Keratinocyte (primary cell): ENCODE data around the gene CCDC158. TPM values are rescaled to one million over a fixed set of nuclear protein-coding genes. Genes with fewer than 3 reads are reported as not detected.

Experiments
- DNase-seq: peaks from one replicate; pipeline ENCODE4 v3.0.0-alpha.2; 2011; ENCODE audit warnings: low read depth, missing footprints, low spot score
- FAIRE-seq: peaks from 2 replicates; lab custom pipeline; 2011; peaks lifted over from hg19 to GRCh38; lab: Jason Lieb, UNC
- H2AFZ ChIP-seq: 2 replicates; pipeline ENCODE4 v1.6.0; 2012; ENCODE audit warnings: low read length, control low read depth, inconsistent platforms; ENCODE audit not compliant: control insufficient read depth
- H3K27ac ChIP-seq: 2 replicates; pipeline ENCODE4 v1.5.1; 2011; ENCODE audit warnings: low read length; ENCODE audit not compliant: control insufficient read depth, insufficient read depth
- H3K27me3 ChIP-seq: 3 replicates; pipeline ENCODE4 v1.6.0; 2011; ENCODE audit warnings: low read length; ENCODE audit not compliant: control insufficient read depth, insufficient read depth; ENCODE audit errors: extremely low read depth
- H3K36me3 ChIP-seq, 2 experiments: 2 replicates in 1 of 2; 3 replicates in 1 of 2; pipeline ENCODE4 v1.5.1; 2011; ENCODE audit warnings: low read length in 2 of 2, mild to moderate bottlenecking in 1 of 2; ENCODE audit not compliant: control insufficient read depth in 2 of 2, insufficient read depth in 2 of 2; ENCODE audit errors: extremely low read depth in 1 of 2
- H3K4me1 ChIP-seq: 3 replicates; pipeline ENCODE4 v1.5.1; 2011; ENCODE audit warnings: low read length; ENCODE audit not compliant: control insufficient read depth, insufficient read depth; ENCODE audit errors: extremely low read depth
- H3K4me2 ChIP-seq: 3 replicates; pipeline ENCODE4 v1.6.0; 2011; ENCODE audit warnings: low read depth, low read length; ENCODE audit not compliant: control insufficient read depth, insufficient read depth; ENCODE audit errors: extremely low read depth
- H3K4me3 ChIP-seq, 3 experiments: fragments of 200-600 bp in 1 of 3; sonication (generic) in 1 of 3; 2 replicates in 2 of 3; 3 replicates in 1 of 3; pipeline ENCODE4 v1.5.1; 2011 to 2016; ENCODE audit warnings: low read length in 3 of 3, mild to moderate bottlenecking in 3 of 3, control low read depth in 2 of 3, inconsistent platforms in 1 of 3, low read depth in 1 of 3, mixed read lengths in 1 of 3, mixed run types in 1 of 3, moderate library complexity in 1 of 3; ENCODE audit not compliant: control insufficient read depth in 2 of 3, insufficient read depth in 2 of 3; ENCODE audit errors: extremely low read depth in 1 of 3
- H3K79me2 ChIP-seq: 2 replicates; pipeline ENCODE4 v1.6.0; 2012; ENCODE audit warnings: low read length; ENCODE audit not compliant: control insufficient read depth, insufficient read depth
- H3K9ac ChIP-seq: 3 replicates; pipeline ENCODE4 v1.6.0; 2011; ENCODE audit warnings: low read length; ENCODE audit not compliant: control insufficient read depth, insufficient read depth; ENCODE audit errors: extremely low read depth
- H3K9me1 ChIP-seq: 3 replicates; pipeline ENCODE4 v1.6.0; 2011; ENCODE audit warnings: low read length; ENCODE audit not compliant: control insufficient read depth, insufficient read depth; ENCODE audit errors: extremely low read depth
- H3K9me3 ChIP-seq: 2 replicates; pipeline ENCODE4 v1.5.1; 2012; ENCODE audit warnings: low read depth, low read length; ENCODE audit not compliant: control insufficient read depth
- H4K20me1 ChIP-seq: 3 replicates; pipeline ENCODE4 v1.6.0; 2011; ENCODE audit warnings: low read length; ENCODE audit not compliant: control insufficient read depth, insufficient read depth; ENCODE audit errors: extremely low read depth
- EZH2 ChIP-seq: IDR thresholded peaks from one replicate; pipeline ENCODE4 v1.6.1; 2012; ENCODE audit warnings: inconsistent platforms, mild to moderate bottlenecking, low read length, moderate library complexity
- dilution Hi-C: fragments of 300-500 bp; cut with MboI; formaldehyde crosslinking; loops from one replicate; pipeline ENCODE4 v1.7.0; 2020; ENCODE audit warnings: low sequenced_read_pairs; ENCODE audit not compliant: extremely low pct_ligation_motif_present
- polyA minus RNA-seq, 3 experiments: library from RNA; depleted of rRNA, polyadenylated mRNA; stranded (reverse); fragments of >200 nt; gene quantifications; 1 replicate in 1 of 3; 2 replicates in 1 of 3; 3 replicates in 1 of 3; pipeline ENCODE4 v1.2.3, GENCODE V29; 2011
- polyA plus RNA-seq, 5 experiments: library from polyadenylated mRNA; depleted of rRNA in 3 of 5; stranded (reverse) in 3 of 5; stranded (forward) in 1 of 5; unstranded in 1 of 5; fragments of >200 nt; gene quantifications; 1 replicate in 1 of 5; 2 replicates in 3 of 5; 3 replicates in 1 of 5; pipeline versions ENCODE4 v1.2.1 to v1.2.3, GENCODE V29; 2011 to 2012; ENCODE audit warnings: missing spikeins in 2 of 5, low read depth in 1 of 5, low replicate concordance in 1 of 5
- TF ChIP-seq, protein P1 (sequence below), 3 experiments: IDR thresholded peaks in 1 of 3; conservative IDR thresholded peaks in 1 of 3; optimal IDR thresholded peaks in 1 of 3; 2 replicates in 2 of 3; 3 replicates in 1 of 3; pipeline versions ENCODE3 to v1.5.1; 2011; ENCODE audit warnings: low read length in 3 of 3, mild to moderate bottlenecking in 3 of 3, moderate library complexity in 2 of 3, control low read depth in 1 of 3, inconsistent platforms in 1 of 3; ENCODE audit not compliant: insufficient read depth in 2 of 3; ENCODE audit errors: extremely low read depth in 1 of 3

Gene CCDC158
- 0.01 TPM in 1 of 3 replicates, not detected in the others for polyA plus RNA-seq
- polyA plus RNA-seq (2011; ENCODE audit: low read depth), result not detected
- 0.02 TPM in 1 of 2 replicates, not detected in the other for polyA plus RNA-seq (2011; cell fraction: cytosol; rRNA removed)
- polyA plus RNA-seq (2011; cell fraction: nucleus; rRNA removed), result 0.03 TPM in 1 of 2 replicates, not detected in the other
- polyA plus RNA-seq (2012; ENCODE audit: low replicate concordance), result not detected in 2 replicates
- not detected in 3 replicates for polyA minus RNA-seq
- not detected for polyA minus RNA-seq (2011; cell fraction: cytosol; rRNA and poly(A)+ RNA removed)
- polyA minus RNA-seq (2011; cell fraction: nucleus; rRNA and poly(A)+ RNA removed), result not detected in 2 replicates

DNA sequence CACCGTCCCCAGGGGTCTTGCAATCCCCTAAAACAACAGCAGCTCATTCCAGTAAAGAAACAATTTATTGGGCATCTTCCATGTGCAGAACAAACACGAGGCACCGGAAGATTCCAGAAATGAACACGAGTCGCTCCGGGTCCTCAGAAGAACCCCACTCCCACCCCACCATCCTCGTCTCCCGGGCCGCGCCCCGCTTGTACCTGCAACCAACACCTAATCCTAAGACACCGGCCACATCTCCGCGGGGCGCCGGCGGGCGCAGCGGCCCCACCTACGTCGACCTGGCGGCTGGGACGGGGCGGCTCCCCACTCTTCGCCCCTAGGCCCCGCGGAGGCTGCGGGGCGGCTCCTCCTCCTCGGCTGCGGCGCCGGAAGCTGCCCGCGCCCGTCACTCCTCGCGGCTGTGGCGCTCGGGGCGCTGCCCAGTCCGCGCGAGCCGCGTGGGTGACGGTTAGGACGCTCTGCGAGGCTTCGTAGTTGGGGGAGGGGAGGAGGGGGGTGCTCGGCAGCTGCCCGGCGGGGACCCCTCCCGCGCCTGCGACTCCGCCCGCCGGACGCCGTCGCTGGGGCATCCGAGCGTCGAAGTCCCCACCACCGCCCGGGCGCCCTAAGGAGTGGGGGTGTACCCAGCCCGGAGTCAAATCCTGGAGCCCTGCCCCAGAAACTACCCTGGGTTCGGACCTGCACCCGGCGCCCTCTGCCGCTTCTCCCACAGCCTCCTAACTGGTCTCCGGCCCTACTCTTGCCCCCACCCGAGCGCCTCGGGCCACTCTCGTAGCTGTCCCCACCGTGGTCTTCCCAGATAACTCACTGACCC is at the start of gene CCDC158:
CCDC158 (minus strand) TSS at position 380 of the 820 bp plus-strand sequence. CDS start 17,934 bp downstream, outside the sequence.
- DNase-seq (no peak), FAIRE-seq (no peak)
- Histone ChIP-seq H3K4me2 (peak within 1 kb of the TSS; percentile 76), H3K79me2 (no peaks in the 10 kb centered on the region), H3K27ac (no peak within 1 kb of the TSS), H3K9me3 (no peaks in the 10 kb centered on the region), H2AFZ (peak within 1 kb of the TSS; percentile 51), H3K9me1 (no peaks in the 10 kb centered on the region), H3K36me3 (no peaks in the 10 kb centered on the region), H3K4me1 (no peaks in the 10 kb centered on the region), H4K20me1 (no peaks in the 10 kb centered on the region), H3K27me3 (peaks cover 11% of the 10 kb centered on the region), H3K9ac (peak within 1 kb of the TSS; percentile 13), H3K4me3 (peak within 1 kb of the TSS; percentile 41 to 57 (median 43))
- TF ChIP-seq EZH2, result no peak
- TF ChIP-seq, protein P1, sequence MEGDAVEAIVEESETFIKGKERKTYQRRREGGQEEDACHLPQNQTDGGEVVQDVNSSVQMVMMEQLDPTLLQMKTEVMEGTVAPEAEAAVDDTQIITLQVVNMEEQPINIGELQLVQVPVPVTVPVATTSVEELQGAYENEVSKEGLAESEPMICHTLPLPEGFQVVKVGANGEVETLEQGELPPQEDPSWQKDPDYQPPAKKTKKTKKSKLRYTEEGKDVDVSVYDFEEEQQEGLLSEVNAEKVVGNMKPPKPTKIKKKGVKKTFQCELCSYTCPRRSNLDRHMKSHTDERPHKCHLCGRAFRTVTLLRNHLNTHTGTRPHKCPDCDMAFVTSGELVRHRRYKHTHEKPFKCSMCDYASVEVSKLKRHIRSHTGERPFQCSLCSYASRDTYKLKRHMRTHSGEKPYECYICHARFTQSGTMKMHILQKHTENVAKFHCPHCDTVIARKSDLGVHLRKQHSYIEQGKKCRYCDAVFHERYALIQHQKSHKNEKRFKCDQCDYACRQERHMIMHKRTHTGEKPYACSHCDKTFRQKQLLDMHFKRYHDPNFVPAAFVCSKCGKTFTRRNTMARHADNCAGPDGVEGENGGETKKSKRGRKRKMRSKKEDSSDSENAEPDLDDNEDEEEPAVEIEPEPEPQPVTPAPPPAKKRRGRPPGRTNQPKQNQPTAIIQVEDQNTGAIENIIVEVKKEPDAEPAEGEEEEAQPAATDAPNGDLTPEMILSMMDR (optimal IDR thresholded peaks at IDR 0.05 in 1 of 3, IDR thresholded peaks at IDR 0.05 in 1 of 3, conservative IDR thresholded peaks at IDR 0.05 in 1 of 3; ENCODE audit: extremely low read depth in 1 of 3, insufficient read depth in 2 of 3, low read length in 3 of 3), result no peak
- dilution Hi-C loops, result no loop called here

DNA sequence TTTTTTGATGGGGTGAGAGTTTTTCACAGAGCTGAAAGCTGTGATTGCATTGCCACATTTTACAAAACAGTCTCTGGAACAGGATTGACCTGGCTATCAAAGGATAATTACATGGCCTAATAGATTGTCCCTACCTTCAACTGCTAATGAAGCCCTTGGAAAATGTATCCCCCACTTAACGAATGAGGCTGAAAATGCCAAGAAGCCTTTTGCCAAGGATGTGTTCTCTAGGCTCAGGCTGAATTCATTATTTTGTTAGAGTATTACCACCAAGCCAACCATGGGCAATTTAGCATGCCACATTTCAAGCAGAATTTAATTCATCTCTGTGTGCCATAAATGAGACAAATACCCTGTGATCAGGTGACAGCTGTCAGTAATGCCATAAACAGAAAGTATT is 49.6 kb upstream of the CCDC158 start:
- H3K27me3 ChIP-seq, result no peaks in the 10 kb centered on the region
- no peaks in the 10 kb centered on the region for H4K20me1 ChIP-seq
- H3K4me2 ChIP-seq, result no peak overlapping the region
- no peak overlapping the region for H2AFZ ChIP-seq
- no peak overlapping the region for H3K27ac ChIP-seq
- no peaks in the 10 kb centered on the region for H3K9me3 ChIP-seq
- no peaks in the 10 kb centered on the region for H3K9me1 ChIP-seq
- H3K4me3 ChIP-seq, result no peak overlapping the region
- DNase-seq, result no peak
- TF ChIP-seq, protein P1 (optimal IDR thresholded peaks at IDR 0.05 in 1 of 3, IDR thresholded peaks at IDR 0.05 in 1 of 3, conservative IDR thresholded peaks at IDR 0.05 in 1 of 3; ENCODE audit: extremely low read depth in 1 of 3, insufficient read depth in 2 of 3, low read length in 3 of 3), result no peak
- no peak for TF ChIP-seq EZH2
- no peaks in the 10 kb centered on the region for H3K4me1 ChIP-seq
- no peaks in the 10 kb centered on the region for H3K79me2 ChIP-seq
- FAIRE-seq, result no peak
- H3K9ac ChIP-seq, result no peak overlapping the region
- dilution Hi-C loops, result no loop called here
- no peaks in the 10 kb centered on the region for H3K36me3 ChIP-seq
